Measurements from ENCODE around the gene EXOC4. TPM values are rescaled to one million over a fixed set of nuclear protein-coding genes. Genes with fewer than 3 reads are reported as not detected.

Gene EXOC4
- total and polyA plus RNA-seq, 2 donors (not counting 3 experiments of a cell fraction or from before 2014, with no cell fraction given): 20.3 to 73.1 TPM

DNA sequence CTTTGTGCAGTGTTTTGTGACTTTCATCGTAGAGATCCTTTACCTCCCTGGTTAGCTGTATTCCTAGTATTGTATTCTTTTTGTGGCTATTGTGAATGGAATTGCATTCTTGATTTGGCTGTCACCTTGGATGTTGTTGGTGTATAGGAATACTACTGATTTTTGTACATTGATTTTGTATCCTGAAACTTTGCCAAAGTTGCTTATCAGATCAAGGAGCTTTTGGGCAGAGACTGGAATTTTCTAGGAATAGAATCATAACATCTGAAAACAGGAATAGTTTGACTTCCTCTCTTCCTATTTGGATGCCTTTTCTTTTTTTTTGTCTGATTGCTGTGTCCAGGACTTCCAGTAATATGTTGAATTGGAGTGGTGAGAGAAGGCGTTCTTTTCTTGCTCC lies 590.5 kb downstream of the EXOC4 start:
- no TSS peak for BruUV-seq (replicated peaks)

More for the DNA sequence above, 590.5 kb downstream of the EXOC4 start:
- FAIRE-seq (peak; percentile 44), DNase-seq (ENCODE audit: low read depth, low spot score) (peak; percentile 79)
- H2AFZ ChIP-seq (ENCODE audit: low read depth, low read length): no peak overlapping the region
- no peak overlapping the region for H3K4me3 ChIP-seq (replicated peaks in 1 of 3; ENCODE audit: insufficient read depth in 1 of 3, low read depth in 1 of 3, low read length in 3 of 3)
- intact Hi-C loops (cut with micrococcal nuclease) (no loop called here), dilution Hi-C loops (cut with MboI; ENCODE audit: extremely low pct_ligation_motif_present, low sequenced_read_pairs) (no loop called here)
- no peaks in the 10 kb centered on the region for H3K9me3 ChIP-seq (replicated peaks; ENCODE audit: control insufficient read depth, insufficient read depth, low read length)
- H3K9me1 ChIP-seq (replicated peaks; ENCODE audit: control insufficient read depth, extremely low read depth, insufficient read depth, low read length): no peaks in the 10 kb centered on the region
- H4K20me1 ChIP-seq (replicated peaks; ENCODE audit: control insufficient read depth, extremely low read depth, insufficient read depth, low read length): no peaks in the 10 kb centered on the region
- H3K4me2 ChIP-seq (ENCODE audit: insufficient read depth, low read length): no peak overlapping the region
- no peaks in the 10 kb centered on the region for H3K36me3 ChIP-seq (ENCODE audit: control insufficient read depth in 2 of 2, extremely low read depth in 1 of 2, insufficient read depth in 2 of 2, low read length in 2 of 2)
- CTCF ChIA-PET: interaction anchor here (0.8 to 1.9 kb wide), 4 partner anchors 10 to 14 kb away, joined by 3 to 5 read pairs (median 4); no protein-coding TSS in a partner anchor
- H3K4me1 ChIP-seq (ENCODE audit: control insufficient read depth, extremely low read depth, insufficient read depth, low read length): no peaks in the 10 kb centered on the region
- H3K27ac ChIP-seq (ENCODE audit: insufficient read depth, low read depth, low read length): no peak overlapping the region
- no peaks in the 10 kb centered on the region for H3K79me2 ChIP-seq (ENCODE audit: control insufficient read depth, insufficient read depth, low read length)
- POLR2A ChIA-PET: no interaction called here
- no peak overlapping the region for H3K9ac ChIP-seq (replicated peaks; ENCODE audit: extremely low read depth, insufficient read depth, low read length)
- H3K27me3 ChIP-seq (ENCODE audit: control insufficient read depth in 2 of 2, insufficient read depth in 2 of 2, low read length in 2 of 2): no peaks in the 10 kb centered on the region
- TF ChIP-seq JUN (IDR thresholded peaks at IDR 0.05; ENCODE audit: borderline replicate concordance, insufficient read depth, insufficient read length, low read depth) (no peak), EZH2 (IDR thresholded peaks at IDR 0.05; ENCODE audit: borderline replicate concordance, low read depth, low read length, severe bottlenecking) (no peak), MYC (IDR thresholded peaks at IDR 0.05; ENCODE audit: low read depth, low read length) (no peak), GATA2 (IDR thresholded peaks at IDR 0.05; ENCODE audit: insufficient read depth, insufficient read length, low read depth, low read length) (peak; percentile 41)
- TF ChIP-seq, protein P1, sequence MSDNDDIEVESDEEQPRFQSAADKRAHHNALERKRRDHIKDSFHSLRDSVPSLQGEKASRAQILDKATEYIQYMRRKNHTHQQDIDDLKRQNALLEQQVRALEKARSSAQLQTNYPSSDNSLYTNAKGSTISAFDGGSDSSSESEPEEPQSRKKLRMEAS (IDR thresholded peaks at IDR 0.05; ENCODE audit: insufficient read depth, insufficient read length): no peak
- TF ChIP-seq, protein P2, sequence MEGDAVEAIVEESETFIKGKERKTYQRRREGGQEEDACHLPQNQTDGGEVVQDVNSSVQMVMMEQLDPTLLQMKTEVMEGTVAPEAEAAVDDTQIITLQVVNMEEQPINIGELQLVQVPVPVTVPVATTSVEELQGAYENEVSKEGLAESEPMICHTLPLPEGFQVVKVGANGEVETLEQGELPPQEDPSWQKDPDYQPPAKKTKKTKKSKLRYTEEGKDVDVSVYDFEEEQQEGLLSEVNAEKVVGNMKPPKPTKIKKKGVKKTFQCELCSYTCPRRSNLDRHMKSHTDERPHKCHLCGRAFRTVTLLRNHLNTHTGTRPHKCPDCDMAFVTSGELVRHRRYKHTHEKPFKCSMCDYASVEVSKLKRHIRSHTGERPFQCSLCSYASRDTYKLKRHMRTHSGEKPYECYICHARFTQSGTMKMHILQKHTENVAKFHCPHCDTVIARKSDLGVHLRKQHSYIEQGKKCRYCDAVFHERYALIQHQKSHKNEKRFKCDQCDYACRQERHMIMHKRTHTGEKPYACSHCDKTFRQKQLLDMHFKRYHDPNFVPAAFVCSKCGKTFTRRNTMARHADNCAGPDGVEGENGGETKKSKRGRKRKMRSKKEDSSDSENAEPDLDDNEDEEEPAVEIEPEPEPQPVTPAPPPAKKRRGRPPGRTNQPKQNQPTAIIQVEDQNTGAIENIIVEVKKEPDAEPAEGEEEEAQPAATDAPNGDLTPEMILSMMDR (IDR thresholded peaks at IDR 0.05; ENCODE audit: extremely low read depth in 1 of 2, insufficient read depth in 1 of 2, low read depth in 1 of 2, low read length in 2 of 2): no peak
